HG03575 (cell line): ENCODE data around the gene SEZ6L.

Source experiments
- ATAC-seq: cut with Tn5 transposase; IDR thresholded peaks from one replicate; pipeline ENCODE4 v1.9.1; 2021; ENCODE audit not compliant: unreplicated experiment, insufficient number of reproducible peaks, low FRiP score; ENCODE audit errors: extremely low read depth

SEZ6L gene

DNA sequence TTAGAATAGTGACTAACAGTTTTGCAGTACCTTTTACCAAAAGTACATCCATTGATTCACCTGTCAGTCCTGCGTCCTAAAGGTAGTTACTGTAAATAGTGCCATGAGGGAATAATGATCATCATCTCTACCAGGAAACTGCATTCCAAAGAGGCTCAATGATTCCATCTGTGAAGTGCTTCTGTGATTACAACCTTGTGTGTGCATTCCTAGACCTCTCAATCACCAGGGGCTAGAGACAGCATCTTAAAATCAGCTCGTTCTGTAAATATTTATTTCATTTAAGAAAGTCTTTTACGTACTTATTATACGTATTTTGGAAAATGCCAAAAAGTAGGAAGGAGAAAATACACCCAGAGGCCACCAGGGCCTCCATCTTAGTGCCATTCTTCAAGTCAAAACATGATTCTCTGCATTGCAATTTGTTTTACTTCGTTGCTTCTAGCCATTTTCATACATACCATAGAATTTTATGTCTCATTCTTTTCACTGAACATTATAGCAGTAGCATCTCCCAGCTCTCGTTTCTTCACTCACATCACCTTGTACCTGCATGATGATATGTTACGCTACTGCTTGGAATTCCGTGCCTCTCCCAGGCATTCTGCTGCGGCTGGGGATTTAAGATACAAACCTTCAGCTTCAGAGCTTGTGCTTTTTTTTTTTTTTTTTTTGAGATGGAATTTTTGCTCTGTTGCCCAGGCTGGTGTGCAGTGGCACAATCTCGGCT, 117.0 kb downstream of the SEZ6L start:
- ATAC-seq, result no peak

GRCh38 chr22:26287382-26288225, 118.3 kb downstream of the SEZ6L start:
- no peak for ATAC-seq

- no peak for ATAC-seq
Measured at GRCh38 chr22:26289611-26290101, 120.4 kb downstream of the SEZ6L start.

- no peak for ATAC-seq
Measured at GRCh38 chr22:26291940-26292666, 122.8 kb downstream of the SEZ6L start.

DNA sequence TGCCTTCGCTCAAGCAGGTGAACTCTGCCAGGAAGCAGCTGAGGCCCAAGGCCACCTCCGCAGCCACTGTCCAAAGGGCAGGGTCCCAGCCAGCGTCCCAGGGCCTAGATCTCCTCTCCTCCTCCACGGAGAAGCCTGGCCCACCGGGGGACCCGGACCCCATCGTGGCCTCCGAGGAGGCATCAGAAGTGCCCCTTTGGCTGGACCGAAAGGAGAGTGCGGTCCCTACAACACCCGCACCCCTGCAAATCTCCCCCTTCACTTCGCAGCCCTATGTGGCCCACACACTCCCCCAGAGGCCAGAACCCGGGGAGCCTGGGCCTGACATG, 123.4 kb downstream of the SEZ6L start:
- ATAC-seq, result no peak

GRCh38 chr22:26295563-26296126, 126.4 kb downstream of the SEZ6L start:
- no peak for ATAC-seq

DNA sequence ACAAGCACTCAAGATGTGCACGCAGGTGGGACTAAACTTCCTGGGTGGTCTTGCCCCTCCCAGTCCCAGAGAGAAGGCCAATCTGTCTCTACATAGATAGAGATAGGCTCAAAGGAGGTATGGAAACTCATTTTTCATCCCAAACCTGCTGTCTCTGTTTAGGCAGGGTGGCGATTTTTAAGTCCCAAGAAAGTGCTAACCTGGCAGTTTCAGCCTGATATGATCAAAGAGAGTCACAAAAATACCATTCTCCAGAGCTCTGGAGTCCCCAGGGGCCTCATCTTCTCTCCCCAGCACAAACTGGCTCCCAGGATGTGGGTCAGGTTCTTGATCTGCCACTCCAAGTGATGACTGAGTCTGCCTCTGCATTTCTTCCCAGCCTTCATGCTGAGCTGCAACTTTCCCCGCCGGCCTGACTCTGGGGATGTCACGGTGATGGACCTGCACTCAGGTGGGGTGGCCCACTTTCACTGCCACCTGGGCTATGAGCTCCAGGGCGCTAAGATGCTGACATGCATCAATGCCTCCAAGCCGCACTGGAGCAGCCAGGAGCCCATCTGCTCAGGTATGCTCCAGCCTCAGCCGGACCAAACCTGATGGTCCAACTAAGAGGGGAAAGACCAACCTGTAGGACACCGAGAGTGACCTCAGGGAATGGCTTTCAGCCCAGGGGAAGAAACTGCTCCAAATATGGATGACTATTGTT, 129.5 kb downstream of the SEZ6L start:
- no peak for ATAC-seq

DNA sequence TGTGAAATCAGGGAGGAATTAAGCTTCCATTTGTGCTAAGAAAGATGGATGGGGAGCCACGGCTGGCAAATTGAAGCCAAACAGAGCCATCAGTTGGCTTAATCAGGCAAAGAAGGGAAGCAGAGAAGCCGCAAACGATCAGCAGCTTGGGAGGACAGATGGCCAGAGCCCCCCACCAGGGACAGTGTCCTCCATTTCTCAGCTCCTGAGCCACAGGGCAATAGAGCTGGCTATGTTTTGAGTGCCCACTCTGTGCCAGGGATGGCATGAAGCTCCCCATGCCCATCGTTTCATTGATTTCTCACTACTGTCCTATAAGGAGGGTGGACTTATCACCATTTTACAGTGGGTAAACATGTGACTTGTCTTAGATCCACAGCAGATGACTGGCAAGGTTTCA, 133.5 kb downstream of the SEZ6L start:
- ATAC-seq, result no peak

GRCh38 chr22:26303475-26303874, 134.2 kb downstream of the SEZ6L start:
- ATAC-seq, result no peak

DNA sequence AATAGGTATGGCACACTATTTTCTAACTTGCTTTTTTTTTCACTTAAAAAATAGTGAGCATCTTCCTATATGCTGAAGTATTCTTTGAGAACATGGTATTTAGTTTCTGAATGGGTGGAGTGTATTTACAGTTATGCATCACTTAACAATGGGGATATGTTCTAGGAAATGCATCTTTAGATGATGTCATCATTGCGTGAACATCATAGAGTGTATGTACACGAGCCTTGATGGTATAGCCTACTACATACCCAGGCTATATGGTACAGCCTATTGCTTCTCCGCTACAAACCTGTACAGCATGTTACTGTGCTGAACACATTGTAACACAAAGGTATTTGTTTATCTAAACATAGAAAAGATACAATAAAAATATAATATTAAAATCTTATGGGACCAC, 135.5 kb downstream of the SEZ6L start:
- ATAC-seq, result no peak

GRCh38 chr22:26308467-26308866, 139.2 kb downstream of the SEZ6L start:
- no peak for ATAC-seq

DNA sequence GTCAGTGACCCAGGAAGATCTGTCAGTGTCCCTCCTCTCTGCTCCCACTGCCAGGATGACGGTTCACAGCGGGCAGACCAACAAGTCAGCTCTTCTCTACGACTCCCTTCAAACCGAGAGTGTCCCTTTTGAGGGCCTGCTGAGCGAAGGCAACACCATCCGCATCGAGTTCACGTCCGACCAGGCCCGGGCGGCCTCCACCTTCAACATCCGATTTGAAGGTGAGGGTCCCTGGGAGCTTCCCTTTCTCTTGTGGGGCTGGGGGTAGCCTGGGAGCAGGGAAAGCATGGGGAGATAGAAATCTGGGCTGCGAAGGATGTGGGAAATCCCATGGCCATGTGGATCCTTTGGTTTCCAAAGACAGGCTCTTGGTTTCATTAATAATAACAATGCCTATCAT, 141.4 kb downstream of the SEZ6L start:
- ATAC-seq, result no peak

GRCh38 chr22:26313291-26313690, 144.0 kb downstream of the SEZ6L start:
- ATAC-seq, result no peak

DNA sequence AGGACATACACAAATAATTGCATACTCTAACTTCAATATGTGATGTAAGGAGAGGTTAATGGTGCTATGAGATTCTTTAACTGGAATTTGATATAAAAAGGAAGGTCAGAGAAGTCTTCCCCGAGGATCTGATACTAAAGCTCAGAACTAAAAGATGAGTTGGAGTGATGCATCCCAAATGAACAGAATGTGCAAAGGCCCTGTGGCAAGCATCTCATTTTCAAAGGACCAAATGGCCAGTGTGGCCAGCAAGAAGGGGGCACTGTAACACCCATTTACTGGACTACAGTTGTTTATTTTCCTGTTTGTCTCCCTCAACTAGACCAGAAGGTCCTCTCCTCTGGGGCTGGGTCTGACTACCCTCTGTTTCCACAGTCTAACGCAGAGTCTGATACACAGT, 144.9 kb downstream of the SEZ6L start:
- no peak for ATAC-seq

GRCh38 chr22:26314656-26315055, 145.4 kb downstream of the SEZ6L start:
- ATAC-seq, result no peak

DNA sequence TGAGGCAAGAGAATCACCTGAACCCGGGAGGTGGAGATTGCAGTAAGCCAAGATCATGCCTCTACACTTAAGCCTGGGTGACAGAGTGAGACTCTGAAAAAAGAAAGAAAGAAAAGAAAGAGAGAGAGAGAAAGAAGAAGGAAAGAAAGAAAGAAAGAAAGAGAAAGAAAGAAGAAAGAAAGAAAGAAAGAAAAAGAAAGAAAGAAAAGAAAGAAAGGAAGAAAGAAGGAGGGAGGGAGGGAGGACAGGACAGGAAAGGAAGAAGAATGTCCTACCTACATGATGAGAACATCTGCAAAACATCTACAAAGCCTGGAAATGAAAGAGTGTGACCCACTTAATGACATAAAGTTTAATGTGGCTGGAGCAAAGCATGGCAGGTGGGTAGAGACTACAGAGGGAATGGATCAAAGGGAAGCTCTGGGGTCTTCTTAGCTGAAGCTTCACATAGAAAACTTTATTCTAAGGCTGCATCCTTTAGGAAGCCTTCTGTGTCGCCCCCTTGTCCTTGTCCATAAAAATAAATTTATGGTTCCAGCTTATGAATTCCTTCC, 147.5 kb downstream of the SEZ6L start:
- ATAC-seq, result no peak

DNA sequence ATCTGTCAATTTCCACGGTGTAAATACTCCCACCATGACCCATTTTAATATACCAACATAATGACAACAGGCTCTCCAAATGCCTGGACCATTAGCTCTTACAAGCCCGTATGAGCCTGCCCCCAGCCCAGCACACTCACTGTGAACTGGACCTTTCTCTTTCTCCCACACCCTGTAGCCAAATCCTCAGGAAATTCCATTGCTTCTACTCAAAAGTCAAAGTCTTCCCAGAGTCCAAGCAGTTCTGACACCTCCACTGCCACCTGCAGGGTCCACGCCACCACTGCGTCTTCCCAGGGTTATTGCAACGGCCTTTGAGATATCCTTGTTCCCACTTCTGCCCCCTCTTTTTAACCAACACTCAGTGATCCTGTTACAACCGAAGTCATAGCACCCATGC, 149.7 kb downstream of the SEZ6L start:
- ATAC-seq, result no peak

DNA sequence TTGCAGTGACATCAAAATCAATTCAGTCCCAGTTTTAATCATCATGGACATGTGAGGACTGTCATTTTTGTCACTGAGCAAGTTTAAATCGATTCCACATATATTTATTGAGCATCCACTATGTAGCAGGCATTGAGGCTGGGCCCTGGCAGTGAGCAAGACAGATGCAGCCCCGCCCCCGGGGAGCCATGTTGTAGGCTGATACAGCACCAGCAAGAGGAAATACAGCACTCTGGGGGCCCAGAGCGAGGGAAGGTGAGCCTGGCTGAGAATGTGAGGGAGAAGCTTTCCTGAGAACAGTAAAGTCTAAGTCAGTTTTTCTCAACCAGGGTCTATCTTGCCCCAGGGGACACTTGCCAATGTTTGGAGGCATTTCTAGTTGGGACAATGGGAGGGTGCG, 151.2 kb downstream of the SEZ6L start:
- no peak for ATAC-seq

- no peak for ATAC-seq
Measured at GRCh38 chr22:26321469-26321913, 152.2 kb downstream of the SEZ6L start.
